Mucosa of rectum (tissue), 2 donors: Measurements from ENCODE around the gene DDI2.

ENCODE experiments used
- H3K27ac ChIP-seq, 2 donors: one replicate each; pipeline ENCODE4 v1.7.0; 2013; ENCODE audit warnings: inconsistent platforms in 2 of 2, low read depth in 2 of 2, low read length in 2 of 2
- H3K27me3 ChIP-seq, 2 donors: one replicate each; pipeline ENCODE4 v1.7.0; 2013; ENCODE audit warnings: low read length in 2 of 2; ENCODE audit not compliant: control insufficient read depth in 2 of 2, insufficient read depth in 2 of 2
- H3K36me3 ChIP-seq, 2 donors: one replicate each; pipeline ENCODE4 v1.7.0; 2013; ENCODE audit warnings: low read length in 2 of 2; ENCODE audit not compliant: control insufficient read depth in 2 of 2, insufficient read depth in 2 of 2
- H3K4me1 ChIP-seq, 2 donors: one replicate each; pipeline ENCODE4 v1.7.0; 2013; ENCODE audit warnings: low read length in 2 of 2, mild to moderate bottlenecking in 1 of 2; ENCODE audit not compliant: control insufficient read depth in 2 of 2, insufficient read depth in 2 of 2
- H3K4me3 ChIP-seq, 2 donors: one replicate each; pipeline ENCODE4 v1.7.0; 2013; ENCODE audit warnings: low read length in 2 of 2
- H3K9ac ChIP-seq, 2 donors: one replicate each; pipeline ENCODE4 v1.7.0; 2013; ENCODE audit warnings: low read length in 2 of 2, low read depth in 1 of 2, mild to moderate bottlenecking in 1 of 2
- H3K9me3 ChIP-seq, 2 donors: one replicate each; pipeline ENCODE4 v1.7.0; 2013; ENCODE audit warnings: low read length in 2 of 2; ENCODE audit not compliant: control insufficient read depth in 2 of 2
- donor health status: healthy.
- donor health status: Normal muscosa, but diverticular disease.

The DDI2 gene

GRCh38 chr1:15622712-15623373 lies 5.6 kb downstream of the DDI2 start:
- no peak overlapping the region for H3K27ac ChIP-seq
- peaks cover 22 to 27% of the 10 kb centered on the region in 2 donors for H3K4me1 ChIP-seq
- H3K9ac ChIP-seq, result no peak overlapping the region
- H3K36me3 ChIP-seq, result peaks cover 11 to 12% of the 10 kb centered on the region in 2 donors
- H3K4me3 ChIP-seq, result no peak overlapping the region
- no peaks in the 10 kb centered on the region for H3K27me3 ChIP-seq
- no peaks in the 10 kb centered on the region for H3K9me3 ChIP-seq

- Histone ChIP-seq H3K4me3 (no peak overlapping the region), H3K4me1 (peaks cover 18 to 24% of the 10 kb centered on the region in 2 donors), H3K27me3 (no peaks in the 10 kb centered on the region), H3K27ac (no peak overlapping the region), H3K36me3 (peaks cover 11 to 15% of the 10 kb centered on the region in 2 donors), H3K9ac (no peak overlapping the region), H3K9me3 (no peaks in the 10 kb centered on the region)
Observed at GRCh38 chr1:15623435-15623834, 6.2 kb downstream of the DDI2 start.

- no peaks in the 10 kb centered on the region for H3K27me3 ChIP-seq
- no peak overlapping the region for H3K27ac ChIP-seq
- peaks cover 10 to 23% of the 10 kb centered on the region in 2 donors for H3K4me1 ChIP-seq
- H3K36me3 ChIP-seq, result peaks cover 14 to 15% of the 10 kb centered on the region in 2 donors
- H3K9ac ChIP-seq, result no peak overlapping the region
- H3K9me3 ChIP-seq, result no peaks in the 10 kb centered on the region
- H3K4me3 ChIP-seq, result no peak overlapping the region
Observed at GRCh38 chr1:15624133-15624714, 7.0 kb downstream of the DDI2 start.

- H3K4me3 ChIP-seq, result no peak overlapping the region
- H3K4me1 ChIP-seq, result peaks cover 5 to 15% of the 10 kb centered on the region in 2 donors
- H3K27ac ChIP-seq, result no peak overlapping the region
- no peak overlapping the region for H3K9ac ChIP-seq
- no peaks in the 10 kb centered on the region for H3K9me3 ChIP-seq
- no peaks in the 10 kb centered on the region for H3K27me3 ChIP-seq
- H3K36me3 ChIP-seq, result peaks cover 16 to 18% of the 10 kb centered on the region in 2 donors
Observed at GRCh38 chr1:15625056-15625917, 8.0 kb downstream of the DDI2 start.

GRCh38 chr1:15626269-15626950 lies 9.2 kb downstream of the DDI2 start:
- Histone ChIP-seq H3K9me3 (no peaks in the 10 kb centered on the region), H3K4me1 (peaks cover 0 to 8% of the 10 kb centered on the region in 2 donors), H3K27me3 (no peaks in the 10 kb centered on the region), H3K4me3 (no peak overlapping the region), H3K27ac (no peak overlapping the region), H3K36me3 (peaks cover 22 to 26% of the 10 kb centered on the region in 2 donors), H3K9ac (no peak overlapping the region)

GRCh38 chr1:15627343-15627988 lies 10.2 kb downstream of the DDI2 start:
- H3K36me3 ChIP-seq, result peaks cover 28 to 34% of the 10 kb centered on the region in 2 donors
- no peaks in the 10 kb centered on the region for H3K9me3 ChIP-seq
- H3K9ac ChIP-seq, result no peak overlapping the region
- H3K27me3 ChIP-seq, result no peaks in the 10 kb centered on the region
- peaks cover 0 to 8% of the 10 kb centered on the region in 2 donors for H3K4me1 ChIP-seq
- H3K4me3 ChIP-seq, result no peak overlapping the region
- H3K27ac ChIP-seq, result no peak overlapping the region

GRCh38 chr1:15628003-15628402 lies 10.7 kb downstream of the DDI2 start:
- H3K4me1 ChIP-seq, result peaks cover 0 to 8% of the 10 kb centered on the region in 2 donors
- H3K36me3 ChIP-seq, result peaks cover 30 to 37% of the 10 kb centered on the region in 2 donors
- H3K27ac ChIP-seq, result no peak overlapping the region
- H3K9ac ChIP-seq, result no peak overlapping the region
- H3K9me3 ChIP-seq, result no peaks in the 10 kb centered on the region
- H3K4me3 ChIP-seq, result no peak overlapping the region
- H3K27me3 ChIP-seq, result no peaks in the 10 kb centered on the region

GRCh38 chr1:15633756-15634420 lies 16.6 kb downstream of the DDI2 start:
- H3K27me3 ChIP-seq, result no peaks in the 10 kb centered on the region
- H3K36me3 ChIP-seq, result peaks cover 69 to 71% of the 10 kb centered on the region in 2 donors

GRCh38 chr1:15636436-15636835 lies 19.2 kb downstream of the DDI2 start:
- Histone ChIP-seq H3K36me3 (peaks cover 66 to 73% of the 10 kb centered on the region in 2 donors), H3K4me3 (no peak overlapping the region), H3K9me3 (no peaks in the 10 kb centered on the region), H3K9ac (no peak overlapping the region), H3K27me3 (no peaks in the 10 kb centered on the region), H3K4me1 (no peaks in the 10 kb centered on the region), H3K27ac (no peak overlapping the region)

More at GRCh38 chr1:15633756-15634420, 16.6 kb downstream of the DDI2 start:
- H3K4me1 ChIP-seq, result no peaks in the 10 kb centered on the region
- no peak overlapping the region for H3K9ac ChIP-seq
- H3K27ac ChIP-seq, result no peak overlapping the region
- H3K9me3 ChIP-seq, result no peaks in the 10 kb centered on the region
- no peak overlapping the region for H3K4me3 ChIP-seq
